ENCODE results near the gene CDC27.

- TF ChIP-seq ZNF274 (IDR thresholded peaks at IDR 0.05; ENCODE audit: low read depth, low read length), result no peak
- no peak for TF ChIP-seq YY1 (IDR thresholded peaks at IDR 0.05; ENCODE audit: insufficient read depth, insufficient read length)
- no peak for TF ChIP-seq SUZ12 (IDR thresholded peaks at IDR 0.05; ENCODE audit: extremely low read depth, insufficient read depth, insufficient read length)
Measured at GRCh38 chr17:47204722-47205418, 15.8 kb upstream of the CDC27 start.

Measured in NT2/D1 (cell line).